Naive thymus-derived CD4-positive, alpha-beta T cell (primary cell): ENCODE data around the gene INS. TPM values are rescaled to one million over a fixed set of nuclear protein-coding genes. Genes with fewer than 3 reads are reported as not detected.
"Not testable (repeated sequence)": the region's sequence is repeated elsewhere in the genome, so short reads cannot be mapped to it uniquely, and the experiment has no call there.

Source experiments
- ATAC-seq: fragments of 150-1000 bp; cut with Tn5 transposase; 2 replicates; pipeline ENCODE4 v1.10.0; 2021; ENCODE audit warnings: mild to moderate bottlenecking, moderate library complexity
- CTCF ChIA-PET: fragments of 350-600 bp; sonication (Branson Sonifier 250); formaldehyde crosslinking; loops from one replicate; lab custom pipeline; 2021; ENCODE audit warnings: antibody characterized with exemption; lab: Charles Lee
- POLR2A ChIA-PET: fragments of 350-600 bp; sonication (Branson Sonifier 250); formaldehyde crosslinking; loops from one replicate; lab custom pipeline; 2021; ENCODE audit warnings: antibody characterized with exemption, inconsistent platforms; lab: Charles Lee
- DNase-seq, 9 donors: peaks; one replicate each; pipeline versions ENCODE4 v3.0.0 to v3.0.0-alpha.2; 2020 to 2022; ENCODE audit warnings: mixed read lengths in 1 of 9
- H3K27ac ChIP-seq: one replicate; pipeline ENCODE4 v1.7.0; 2013; ENCODE audit warnings: mild to moderate bottlenecking, low read depth, low read length, moderate library complexity
- H3K27me3 ChIP-seq, 2 donors: one replicate each; pipeline ENCODE4 v1.7.0; 2013; ENCODE audit warnings: low read length in 2 of 2, mild to moderate bottlenecking in 2 of 2, moderate library complexity in 2 of 2; ENCODE audit not compliant: control insufficient read depth in 2 of 2, insufficient read depth in 2 of 2
- H3K36me3 ChIP-seq, 3 experiments: 1 replicate in 2 of 3; 2 replicates in 1 of 3; pipeline ENCODE4 v1.7.0; 2013; ENCODE audit warnings: low read length in 3 of 3, mild to moderate bottlenecking in 3 of 3, moderate library complexity in 1 of 3; ENCODE audit not compliant: insufficient read depth in 3 of 3, control insufficient read depth in 2 of 3
- H3K4me1 ChIP-seq, 2 donors: one replicate each; pipeline ENCODE4 v1.7.0; 2013; ENCODE audit warnings: low read length in 2 of 2, mild to moderate bottlenecking in 2 of 2, moderate library complexity in 1 of 2; ENCODE audit not compliant: control insufficient read depth in 2 of 2, insufficient read depth in 2 of 2
- H3K4me3 ChIP-seq: 2 replicates; pipeline ENCODE4 v1.7.0; 2013; ENCODE audit warnings: mild to moderate bottlenecking, low read length
- H3K9me3 ChIP-seq, 3 experiments: 1 replicate in 2 of 3; 2 replicates in 1 of 3; pipeline ENCODE4 v1.7.0; 2013; ENCODE audit warnings: low read length in 3 of 3; ENCODE audit not compliant: control insufficient read depth in 2 of 3
- H3K27ac Mint-ChIP-seq, 9 donors: one replicate each; pipeline ENCODE4 v1.8.0; 2020 to 2022; ENCODE audit warnings: mixed read lengths in 9 of 9, mild to moderate bottlenecking in 8 of 9, moderate library complexity in 5 of 9, inconsistent platforms in 2 of 9
- H3K27me3 Mint-ChIP-seq, 5 donors: one replicate each; pipeline ENCODE4 v1.8.0; 2021 to 2022; ENCODE audit warnings: mixed read lengths in 5 of 5, mild to moderate bottlenecking in 1 of 5
- H3K36me3 Mint-ChIP-seq, 5 donors: one replicate each; pipeline ENCODE4 v1.8.0; 2020 to 2022; ENCODE audit warnings: mixed read lengths in 5 of 5, mild to moderate bottlenecking in 3 of 5, inconsistent platforms in 1 of 5
- H3K4me1 Mint-ChIP-seq, 7 donors: one replicate each; pipeline ENCODE4 v1.8.0; 2020 to 2022; ENCODE audit warnings: mixed read lengths in 7 of 7, mild to moderate bottlenecking in 3 of 7, inconsistent platforms in 1 of 7
- H3K4me3 Mint-ChIP-seq, 10 donors: one replicate each; pipeline ENCODE4 v1.8.0; 2020 to 2022; ENCODE audit warnings: mild to moderate bottlenecking in 10 of 10, mixed read lengths in 10 of 10, moderate library complexity in 6 of 10, inconsistent platforms in 2 of 10
- H3K9me3 Mint-ChIP-seq, 11 donors: one replicate each; pipeline ENCODE4 v1.8.0; 2020 to 2022; ENCODE audit warnings: mixed read lengths in 11 of 11, mild to moderate bottlenecking in 4 of 11, inconsistent platforms in 1 of 11, moderate library complexity in 1 of 11
- intact Hi-C, 2 donors: fragments of 100-400 bp; cut with micrococcal nuclease; formaldehyde crosslinking; loops; one replicate each; pipeline ENCODE4 v1.15.1; 2023
- polyA plus RNA-seq, 2 donors: library from polyadenylated mRNA; unstranded; fragments of 300-500 nt; fragmentation: Illumina TruSeq; gene quantifications; one replicate each; pipeline ENCODE4 v1.2.3, GENCODE V29; 2021
- total RNA-seq, 6 experiments: library from RNA in 5 of 6; stranded (reverse) in 5 of 6; gene quantifications; 1 replicate in 5 of 6; 2 replicates in 1 of 6; pipeline ENCODE4 v1.2.3 and lab custom pipeline; 2021 to 2026

INS gene
- total and polyA plus RNA-seq, 7 experiments from 2014 or later, result not detected

DNA sequence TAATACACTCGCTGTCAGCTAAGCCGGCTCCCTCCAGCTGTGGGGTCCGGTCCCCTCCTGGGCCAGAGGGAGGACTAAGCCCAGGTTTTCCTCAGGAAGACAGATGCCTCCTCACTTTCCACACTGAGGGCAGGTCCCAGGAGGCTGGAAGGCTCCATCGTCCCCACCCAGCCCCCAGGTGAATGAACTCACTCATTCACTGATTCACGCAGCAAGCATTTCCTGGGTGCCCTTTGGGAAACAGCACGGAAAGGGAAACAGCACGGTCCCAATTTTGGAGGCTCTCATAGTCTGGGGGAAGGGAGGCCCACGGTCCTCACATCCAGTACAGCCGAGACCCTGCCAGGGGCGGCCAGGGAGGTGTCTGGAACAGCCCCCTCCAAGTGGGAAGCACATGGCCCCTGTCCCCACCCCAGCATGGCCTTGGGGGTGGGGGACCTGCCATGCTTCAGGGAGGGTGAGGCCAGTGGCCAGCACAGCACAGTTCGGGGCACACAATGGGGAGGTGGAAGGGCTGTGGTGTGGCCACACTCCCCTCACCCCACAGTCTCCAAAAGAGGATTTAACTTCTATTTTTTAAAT is 19.9 kb upstream of the INS start:
- no peak overlapping the region for H3K27ac ChIP-seq
- peaks cover 0 to 2% (median 0%) of the 10 kb centered on the region in 11 donors for H3K9me3 Mint-ChIP-seq
- no peaks in the 10 kb centered on the region for H3K4me1 ChIP-seq
- peaks cover 0 to 8% (median 7%) of the 10 kb centered on the region in 5 donors for H3K27me3 Mint-ChIP-seq
- peaks cover 0 to 4% (median 3%) of the 10 kb centered on the region in 7 donors for H3K4me1 Mint-ChIP-seq
- ChIA-PET CTCF (no interaction called here), POLR2A (no interaction called here)
- no peaks in the 10 kb centered on the region for H3K9me3 ChIP-seq
- intact Hi-C loops, result no loop called here
- H3K27ac Mint-ChIP-seq, result no peak overlapping the region
- no peak for ATAC-seq
- no peak overlapping the region for H3K4me3 Mint-ChIP-seq
- H3K4me3 ChIP-seq, result no peak overlapping the region
- no peaks in the 10 kb centered on the region for H3K27me3 ChIP-seq
- DNase-seq, result no peak
- H3K36me3 ChIP-seq, result no peaks in the 10 kb centered on the region
- H3K36me3 Mint-ChIP-seq, result no peaks in the 10 kb centered on the region

DNA sequence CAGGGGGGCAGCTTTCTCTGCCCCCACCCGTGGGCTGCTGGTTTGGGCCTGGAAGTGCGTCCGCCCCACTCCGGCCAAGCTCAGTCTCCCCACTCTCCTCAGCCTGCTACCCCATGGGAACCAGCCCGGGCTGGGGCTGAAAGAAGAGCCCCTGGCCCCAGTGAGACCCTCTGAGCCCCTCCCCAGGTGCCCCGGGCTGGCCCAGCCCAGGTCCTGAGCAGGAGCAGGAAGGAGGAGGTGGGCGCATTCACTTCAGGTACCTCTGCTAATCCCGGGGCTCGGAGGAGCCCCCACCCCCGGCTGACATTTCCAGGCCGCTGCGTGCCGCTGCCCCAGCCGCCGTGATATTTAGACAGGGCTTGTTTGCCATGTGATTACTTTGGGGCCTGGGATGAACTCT is 19.3 kb upstream of the INS start:
- Histone ChIP-seq H3K9me3 (no peaks in the 10 kb centered on the region), H3K4me3 (no peak overlapping the region), H3K27ac (no peak overlapping the region), H3K27me3 (no peaks in the 10 kb centered on the region), H3K36me3 (no peaks in the 10 kb centered on the region), H3K4me1 (no peaks in the 10 kb centered on the region)
- intact Hi-C loops, result no loop called here
- no peak overlapping the region for H3K27ac Mint-ChIP-seq
- H3K4me1 Mint-ChIP-seq, result peaks cover 0 to 4% (median 3%) of the 10 kb centered on the region in 7 donors
- no peak for ATAC-seq
- DNase-seq, result no peak
- H3K4me3 Mint-ChIP-seq, result no peak overlapping the region
- H3K36me3 Mint-ChIP-seq, result no peaks in the 10 kb centered on the region
- peaks cover 0 to 2% (median 0%) of the 10 kb centered on the region in 11 donors for H3K9me3 Mint-ChIP-seq
- peaks cover 0 to 8% (median 7%) of the 10 kb centered on the region in 5 donors for H3K27me3 Mint-ChIP-seq
- ChIA-PET CTCF (no interaction called here), POLR2A (no interaction called here)

- intact Hi-C loops, result no loop called here
- ATAC-seq, result no peak
- no peak overlapping the region for H3K27ac Mint-ChIP-seq
- DNase-seq, result no peak
- Histone ChIP-seq H3K9me3 (no peaks in the 10 kb centered on the region), H3K4me3 (no peak overlapping the region), H3K27me3 (no peaks in the 10 kb centered on the region), H3K27ac (no peak overlapping the region), H3K4me1 (no peaks in the 10 kb centered on the region), H3K36me3 (no peaks in the 10 kb centered on the region)
- H3K36me3 Mint-ChIP-seq, result no peaks in the 10 kb centered on the region
- H3K4me3 Mint-ChIP-seq, result no peak overlapping the region
- peaks cover 0 to 2% (median 0%) of the 10 kb centered on the region in 11 donors for H3K9me3 Mint-ChIP-seq
- peaks cover 0 to 4% (median 2%) of the 10 kb centered on the region in 7 donors for H3K4me1 Mint-ChIP-seq
- H3K27me3 Mint-ChIP-seq, result no peaks in the 10 kb centered on the region
- ChIA-PET POLR2A (no interaction called here), CTCF (no interaction called here)
Observed at GRCh38 chr11:2179516-2179915, 18.5 kb upstream of the INS start.

DNA sequence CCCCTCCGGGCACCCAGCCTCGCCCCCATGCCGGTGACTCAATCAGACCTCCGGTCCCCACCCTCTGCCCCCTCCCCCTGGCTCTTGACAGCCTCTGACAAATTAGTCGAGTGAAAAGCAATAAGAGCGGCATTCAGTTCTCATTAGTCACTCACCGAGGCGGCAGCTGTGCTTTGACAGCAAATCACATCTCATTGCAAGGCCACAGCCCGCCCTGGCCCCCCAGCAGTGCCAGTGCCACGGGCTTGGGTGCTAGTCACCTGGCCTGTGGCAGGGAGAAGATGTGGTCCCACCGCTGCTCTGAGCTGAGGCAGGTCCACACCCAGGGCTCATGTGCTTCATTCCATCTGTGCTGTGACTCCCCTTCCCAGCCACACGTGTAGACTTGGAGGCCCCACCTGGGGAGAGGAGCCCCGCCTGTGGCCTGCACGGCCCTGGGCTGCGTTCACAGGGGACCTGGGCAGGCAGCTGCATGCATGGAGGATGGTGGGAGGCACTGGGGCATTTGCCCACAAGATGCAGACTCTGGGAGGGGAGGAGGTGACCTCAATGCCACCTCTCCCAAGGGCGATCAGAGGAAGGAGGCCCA is 18.0 kb upstream of the INS start:
- H3K36me3 ChIP-seq, result no peaks in the 10 kb centered on the region
- H3K4me1 ChIP-seq, result no peaks in the 10 kb centered on the region
- no peaks in the 10 kb centered on the region for H3K27me3 ChIP-seq
- no peak overlapping the region for H3K4me3 Mint-ChIP-seq
- no peaks in the 10 kb centered on the region for H3K27me3 Mint-ChIP-seq
- intact Hi-C loops, result no loop called here
- H3K4me1 Mint-ChIP-seq, result peaks cover 0 to 4% (median 2%) of the 10 kb centered on the region in 7 donors
- H3K27ac ChIP-seq, result no peak overlapping the region
- DNase-seq (no peak), ATAC-seq (no peak)
- no peaks in the 10 kb centered on the region for H3K36me3 Mint-ChIP-seq
- ChIA-PET CTCF (no interaction called here), POLR2A (no interaction called here)
- no peak overlapping the region for H3K27ac Mint-ChIP-seq
- no peak overlapping the region for H3K4me3 ChIP-seq
- H3K9me3 Mint-ChIP-seq, result peaks cover 0 to 2% (median 0%) of the 10 kb centered on the region in 11 donors
- no peaks in the 10 kb centered on the region for H3K9me3 ChIP-seq

- H3K9me3 ChIP-seq, H3K27ac ChIP-seq, CTCF ChIA-PET, intact Hi-C loops, H3K36me3 ChIP-seq, ATAC-seq, H3K4me1 ChIP-seq, H3K27me3 ChIP-seq, DNase-seq, POLR2A ChIA-PET, H3K36me3 Mint-ChIP-seq, H3K27me3 Mint-ChIP-seq, H3K4me3 Mint-ChIP-seq, H3K4me3 ChIP-seq, H3K9me3 Mint-ChIP-seq, H3K4me1 Mint-ChIP-seq, H3K27ac Mint-ChIP-seq: not testable (repeated sequence)
Observed at GRCh38 chr11:2178055-2178773, 17.2 kb upstream of the INS start.

DNA sequence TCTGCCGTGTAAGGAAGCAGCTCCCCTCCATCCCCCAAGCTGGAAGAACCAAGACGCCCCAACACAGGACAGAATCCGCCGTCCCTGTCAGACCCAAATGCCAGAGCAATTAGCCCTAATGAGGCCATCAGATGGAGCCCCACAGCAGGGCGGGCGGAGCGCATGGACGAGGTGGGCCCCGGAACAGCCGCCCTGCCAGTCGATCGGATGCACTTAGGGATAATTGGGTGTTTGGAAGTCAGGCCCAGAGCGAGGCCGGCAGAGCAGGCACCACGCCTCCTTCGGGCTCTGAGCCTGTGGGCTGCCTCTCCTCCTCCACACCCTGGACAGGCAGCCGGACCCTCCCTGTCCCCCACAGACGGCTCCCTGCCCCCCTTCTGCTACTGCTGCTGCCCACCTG is 16.1 kb upstream of the INS start:
- H3K27ac Mint-ChIP-seq, result no peak overlapping the region
- no peaks in the 10 kb centered on the region for H3K4me1 ChIP-seq
- H3K4me3 ChIP-seq, result no peak overlapping the region
- no peak overlapping the region for H3K4me3 Mint-ChIP-seq
- DNase-seq (no peak), ATAC-seq (no peak)
- H3K27me3 ChIP-seq, result no peaks in the 10 kb centered on the region
- no peaks in the 10 kb centered on the region for H3K36me3 Mint-ChIP-seq
- POLR2A ChIA-PET, result no interaction called here
- no peaks in the 10 kb centered on the region for H3K4me1 Mint-ChIP-seq
- no peaks in the 10 kb centered on the region for H3K36me3 ChIP-seq
- intact Hi-C loops, result no loop called here
- CTCF ChIA-PET, result no interaction called here
- H3K27me3 Mint-ChIP-seq, result no peaks in the 10 kb centered on the region
- H3K9me3 Mint-ChIP-seq, result peaks cover 0 to 2% (median 0%) of the 10 kb centered on the region in 11 donors
- no peak overlapping the region for H3K27ac ChIP-seq
- H3K9me3 ChIP-seq, result no peaks in the 10 kb centered on the region
